Endothelial cell of umbilical vein (primary cell): ENCODE measurements around the gene CHL1. TPM values are rescaled to one million over a fixed set of nuclear protein-coding genes. Genes with fewer than 3 reads are reported as not detected.

ENCODE experiments used
- BruUV-seq: library from RNA; stranded (reverse); fragments of 400-500 nt; replicated peaks from 2 replicates; lab custom pipeline; 2021; lab: Mats Ljungman, UMichigan
- CTCF ChIA-PET: fragments of 300-600, 350-600 bp; sonication (Branson Sonifier 250); formaldehyde crosslinking; loops from one replicate; lab custom pipeline; 2021; ENCODE audit warnings: antibody characterized with exemption, inconsistent platforms; lab: Charles Lee
- POLR2A ChIA-PET: fragments of 300-600, 350-600 bp; sonication (Branson Sonifier 250); formaldehyde crosslinking; loops from one replicate; lab custom pipeline; 2021; ENCODE audit warnings: antibody characterized with exemption, inconsistent platforms; lab: Charles Lee
- DNase-seq: peaks from one replicate; pipeline ENCODE4 v3.0.0-alpha.2; 2011; ENCODE audit warnings: low read depth, low spot score
- FAIRE-seq: peaks from 2 replicates; lab custom pipeline; 2011; peaks lifted over from hg19 to GRCh38; lab: Jason Lieb, UNC
- H2AFZ ChIP-seq: 2 replicates; pipeline ENCODE4 v1.6.0; 2012; ENCODE audit warnings: low read depth, low read length, control low read depth, inconsistent platforms
- H3K27ac ChIP-seq: 2 replicates; pipeline ENCODE4 v1.5.1; 2011; ENCODE audit warnings: low read depth, mild to moderate bottlenecking, control low read depth, low read length, moderate library complexity; ENCODE audit not compliant: insufficient read depth
- H3K27me3 ChIP-seq, 2 experiments: 2 replicates each; pipeline versions ENCODE4 v1.6.0 to v1.6.1; 2011; ENCODE audit warnings: low read length in 2 of 2, mixed read lengths in 1 of 2; ENCODE audit not compliant: control insufficient read depth in 2 of 2, insufficient read depth in 2 of 2
- H3K36me3 ChIP-seq, 2 experiments: 2 replicates in 1 of 2; 3 replicates in 1 of 2; pipeline ENCODE4 v1.5.1; 2011; ENCODE audit warnings: low read length in 2 of 2, mild to moderate bottlenecking in 1 of 2, moderate library complexity in 1 of 2; ENCODE audit not compliant: control insufficient read depth in 2 of 2, insufficient read depth in 2 of 2; ENCODE audit errors: extremely low read depth in 1 of 2
- H3K4me1 ChIP-seq: 3 replicates; pipeline ENCODE4 v1.5.1; 2011; ENCODE audit warnings: mild to moderate bottlenecking, low read length; ENCODE audit not compliant: control insufficient read depth, insufficient read depth; ENCODE audit errors: extremely low read depth
- H3K4me2 ChIP-seq: 2 replicates; pipeline ENCODE4 v1.6.1; 2011; ENCODE audit warnings: low read length, control low read depth, mixed read lengths; ENCODE audit not compliant: insufficient read depth
- H3K4me3 ChIP-seq, 3 experiments: fragments of 200-600 bp in 1 of 3; sonication (generic), shearing (Covaris generic) in 1 of 3; replicated peaks in 1 of 3; 2 replicates each; pipeline ENCODE4 v1.5.1; 2011 to 2016; ENCODE audit warnings: control low read depth in 3 of 3, low read length in 3 of 3, mild to moderate bottlenecking in 2 of 3, inconsistent platforms in 1 of 3, low read depth in 1 of 3, moderate library complexity in 1 of 3; ENCODE audit not compliant: insufficient read depth in 1 of 3
- H3K79me2 ChIP-seq: 2 replicates; pipeline ENCODE4 v1.6.0; 2012; ENCODE audit warnings: low read length, inconsistent platforms; ENCODE audit not compliant: control insufficient read depth, insufficient read depth
- H3K9ac ChIP-seq: replicated peaks from 2 replicates; pipeline ENCODE3; 2011; ENCODE audit warnings: low read length, control low read depth; ENCODE audit not compliant: insufficient read depth; ENCODE audit errors: extremely low read depth
- H3K9me1 ChIP-seq: replicated peaks from 3 replicates; pipeline ENCODE4 v1.6.0; 2011; ENCODE audit warnings: mild to moderate bottlenecking, low read length; ENCODE audit not compliant: control insufficient read depth, insufficient read depth; ENCODE audit errors: extremely low read depth
- H3K9me3 ChIP-seq: replicated peaks from 2 replicates; pipeline ENCODE4 v1.5.1; 2012; ENCODE audit warnings: low read length, inconsistent platforms; ENCODE audit not compliant: control insufficient read depth, insufficient read depth
- H4K20me1 ChIP-seq: replicated peaks from 2 replicates; pipeline ENCODE3; 2011; ENCODE audit warnings: mild to moderate bottlenecking, low read length; ENCODE audit not compliant: control insufficient read depth, insufficient read depth; ENCODE audit errors: extremely low read depth
- CTCF ChIP-seq, 2 donors: IDR thresholded peaks; 1 replicate in 1 of 2; 2 replicates in 1 of 2; pipeline ENCODE4 v1.5.1; 2011; ENCODE audit warnings: low read length in 2 of 2, mild to moderate bottlenecking in 2 of 2, moderate library complexity in 2 of 2, control low read depth in 1 of 2, inconsistent platforms in 1 of 2, low read depth in 1 of 2; ENCODE audit not compliant: insufficient read depth in 1 of 2; ENCODE audit errors: extremely low read depth in 1 of 2
- EZH2 ChIP-seq: IDR thresholded peaks from 2 replicates; pipeline ENCODE4 v1.6.1; 2012; ENCODE audit warnings: borderline replicate concordance, low read depth, mild to moderate bottlenecking, moderate library complexity, low read length, inconsistent platforms; ENCODE audit not compliant: severe bottlenecking
- FOS ChIP-seq: IDR thresholded peaks from 2 replicates; pipeline ENCODE4 v1.6.1; 2011; ENCODE audit warnings: mild to moderate bottlenecking, low read length, moderate library complexity, borderline replicate concordance; ENCODE audit not compliant: insufficient read depth
- GATA2 ChIP-seq: IDR thresholded peaks from 2 replicates; pipeline ENCODE4 v1.7.0; 2011; ENCODE audit warnings: low read depth, mild to moderate bottlenecking, moderate library complexity, mixed read lengths, low read length; ENCODE audit not compliant: insufficient read length, insufficient read depth
- JUN ChIP-seq: IDR thresholded peaks from 2 replicates; pipeline ENCODE4 v1.6.1; 2011; ENCODE audit warnings: borderline replicate concordance, low read depth; ENCODE audit not compliant: insufficient read length, insufficient read depth
- MYC ChIP-seq: IDR thresholded peaks from one replicate; pipeline ENCODE4 v1.6.1; 2011; ENCODE audit warnings: mild to moderate bottlenecking, low read depth, low read length
- POLR2A ChIP-seq: IDR thresholded peaks from 2 replicates; pipeline ENCODE4 v1.6.1; 2012; ENCODE audit warnings: low read depth, mild to moderate bottlenecking, control low read depth, low read length
- POLR2AphosphoS5 ChIP-seq: IDR thresholded peaks from 2 replicates; pipeline ENCODE4 v1.6.1; 2012; ENCODE audit warnings: low read depth, mild to moderate bottlenecking, control low read depth, low read length, moderate library complexity; ENCODE audit not compliant: insufficient read depth
- dilution Hi-C: fragments of 300-500 bp; cut with MboI; formaldehyde crosslinking; loops from one replicate; pipeline ENCODE4 v1.15.0; 2019; ENCODE audit warnings: low sequenced_read_pairs; ENCODE audit not compliant: extremely low pct_ligation_motif_present
- intact Hi-C: fragments of 100-400 bp; cut with micrococcal nuclease; formaldehyde crosslinking; loops from one replicate; pipeline ENCODE4 v1.10.0; 2022
- polyA plus RNA-seq, 4 experiments: library from polyadenylated mRNA; depleted of rRNA in 3 of 4; stranded (reverse) in 3 of 4; unstranded in 1 of 4; fragments of >200 nt; gene quantifications; 2 replicates each; pipeline versions ENCODE4 v1.2.1 to v1.2.3, GENCODE V29; 2011 to 2012; ENCODE audit warnings: missing spikeins in 1 of 4
- total RNA-seq: library from RNA; stranded (reverse); gene quantifications from 2 replicates; pipeline ENCODE4 v1.2.3, GENCODE V29; 2021
- TF ChIP-seq, protein P1 (sequence below): IDR thresholded peaks from 2 replicates; pipeline ENCODE4 v1.6.1; 2011; ENCODE audit not compliant: insufficient read depth, insufficient read length

CHL1 gene
- total and polyA plus RNA-seq, 2 donors (not counting 3 experiments of a cell fraction or from before 2014, with no cell fraction given) = not detected

DNA sequence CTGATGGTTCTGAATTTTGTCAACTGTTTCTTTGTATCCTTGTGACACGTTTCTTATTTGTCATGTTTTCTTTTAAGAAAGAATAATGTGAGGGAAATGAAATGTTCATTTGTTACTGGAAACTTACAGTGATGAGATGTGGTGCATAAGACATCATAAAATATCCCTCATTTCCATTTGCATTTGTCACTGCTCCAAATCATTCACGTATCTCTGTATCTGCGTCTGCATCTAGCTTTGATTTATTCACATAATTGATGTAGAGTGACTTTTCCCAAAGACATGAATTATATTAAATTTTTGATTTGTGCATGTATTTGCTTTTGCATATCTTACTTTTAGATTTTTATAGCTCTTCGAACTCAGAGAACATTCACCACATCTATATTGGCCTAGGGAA, 66.8 kb downstream of the CHL1 start:
- peaks cover 1% of the 10 kb centered on the region for H3K9me3 ChIP-seq
- dilution Hi-C loops (no loop called here), intact Hi-C loops (no loop called here)
- POLR2A ChIA-PET = no interaction called here
- no peak overlapping the region for H3K4me2 ChIP-seq
- FAIRE-seq = no peak
- no peaks in the 10 kb centered on the region for H3K36me3 ChIP-seq
- H4K20me1 ChIP-seq = no peaks in the 10 kb centered on the region
- H3K9me1 ChIP-seq = no peaks in the 10 kb centered on the region
- no peaks in the 10 kb centered on the region for H3K79me2 ChIP-seq
- DNase-seq = no peak
- H3K9ac ChIP-seq = no peak overlapping the region
- no peaks in the 10 kb centered on the region for H3K4me1 ChIP-seq
- no peak overlapping the region for H3K27ac ChIP-seq
- CTCF ChIA-PET = no interaction called here
- TF ChIP-seq MYC (no peak), GATA2 (no peak), JUN (no peak), POLR2A (no peak), FOS (no peak), POLR2AphosphoS5 (no peak), EZH2 (no peak), CTCF (IDR thresholded peaks at IDR 0.05; ENCODE audit: extremely low read depth in 1 of 2, insufficient read depth in 1 of 2, low read depth in 1 of 2, low read length in 2 of 2) (no peak)
- TF ChIP-seq, protein P1, sequence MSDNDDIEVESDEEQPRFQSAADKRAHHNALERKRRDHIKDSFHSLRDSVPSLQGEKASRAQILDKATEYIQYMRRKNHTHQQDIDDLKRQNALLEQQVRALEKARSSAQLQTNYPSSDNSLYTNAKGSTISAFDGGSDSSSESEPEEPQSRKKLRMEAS = no peak
- no peak overlapping the region for H3K4me3 ChIP-seq
- H3K27me3 ChIP-seq = no peaks in the 10 kb centered on the region
- BruUV-seq = no TSS peak
- no peak overlapping the region for H2AFZ ChIP-seq
